MM.1S (cell line): ENCODE measurements around the gene RNF38.

Experiments
- EZH2 ChIP-seq: fragments of 300-600 bp; sonication (generic); optimal IDR thresholded peaks from 2 replicates; pipeline ENCODE3; 2017; ENCODE audit warnings: low read depth, mild to moderate bottlenecking, antibody characterized with exemption, low read length, mixed read lengths
- EZH2phosphoT487 ChIP-seq: fragments of 300-600 bp; sonication (generic); IDR thresholded peaks from 2 replicates; pipeline ENCODE4 v1.6.1; 2018; ENCODE audit warnings: antibody characterized with exemption, low read length
- TF ChIP-seq, protein P1 (sequence below): fragments of 300-600 bp; sonication (generic); IDR thresholded peaks from 2 replicates; pipeline ENCODE4 v1.5.1; 2016; ENCODE audit warnings: antibody characterized with exemption, low read length, mixed read lengths

DNA sequence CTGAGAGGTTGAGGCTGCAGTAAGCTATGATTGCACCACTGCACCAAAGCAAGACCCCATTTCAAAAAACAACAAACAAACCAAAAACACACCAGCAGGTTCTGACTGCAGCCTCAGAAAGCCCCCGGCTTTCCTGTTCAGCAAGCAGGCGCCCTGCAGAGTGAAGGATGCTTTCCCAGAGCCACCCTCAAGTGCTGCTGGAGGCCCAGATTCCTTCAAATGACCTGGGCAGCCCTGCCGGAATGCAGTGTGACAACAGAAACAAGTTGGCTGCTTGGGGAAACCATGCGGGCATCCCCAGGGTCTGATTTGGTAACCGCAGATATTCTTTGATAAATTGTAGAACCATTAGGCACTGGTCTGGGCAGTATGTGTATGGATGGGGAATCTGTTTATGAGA is 106.2 kb downstream of the RNF38 start:
- TF ChIP-seq, protein P1, sequence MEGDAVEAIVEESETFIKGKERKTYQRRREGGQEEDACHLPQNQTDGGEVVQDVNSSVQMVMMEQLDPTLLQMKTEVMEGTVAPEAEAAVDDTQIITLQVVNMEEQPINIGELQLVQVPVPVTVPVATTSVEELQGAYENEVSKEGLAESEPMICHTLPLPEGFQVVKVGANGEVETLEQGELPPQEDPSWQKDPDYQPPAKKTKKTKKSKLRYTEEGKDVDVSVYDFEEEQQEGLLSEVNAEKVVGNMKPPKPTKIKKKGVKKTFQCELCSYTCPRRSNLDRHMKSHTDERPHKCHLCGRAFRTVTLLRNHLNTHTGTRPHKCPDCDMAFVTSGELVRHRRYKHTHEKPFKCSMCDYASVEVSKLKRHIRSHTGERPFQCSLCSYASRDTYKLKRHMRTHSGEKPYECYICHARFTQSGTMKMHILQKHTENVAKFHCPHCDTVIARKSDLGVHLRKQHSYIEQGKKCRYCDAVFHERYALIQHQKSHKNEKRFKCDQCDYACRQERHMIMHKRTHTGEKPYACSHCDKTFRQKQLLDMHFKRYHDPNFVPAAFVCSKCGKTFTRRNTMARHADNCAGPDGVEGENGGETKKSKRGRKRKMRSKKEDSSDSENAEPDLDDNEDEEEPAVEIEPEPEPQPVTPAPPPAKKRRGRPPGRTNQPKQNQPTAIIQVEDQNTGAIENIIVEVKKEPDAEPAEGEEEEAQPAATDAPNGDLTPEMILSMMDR: no peak
- TF ChIP-seq EZH2: no peak
- TF ChIP-seq EZH2phosphoT487: no peak
